H1 (cell line): ENCODE data around the gene ROR1.

Experiments used
- POLR2A ChIP-seq, 2 experiments: IDR thresholded peaks; 1 replicate in 1 of 2; 2 replicates in 1 of 2; pipeline ENCODE4 v1.6.1; 2011; ENCODE audit warnings: low read depth in 2 of 2, low read length in 2 of 2, mild to moderate bottlenecking in 2 of 2; ENCODE audit errors: control extremely low read depth in 1 of 2
- ZNF274 ChIP-seq: IDR thresholded peaks from 2 replicates; pipeline ENCODE4 v1.7.0; 2012; ENCODE audit warnings: low read length, borderline replicate concordance; ENCODE audit errors: extremely low read depth

- no peak for TF ChIP-seq ZNF274
- TF ChIP-seq POLR2A (IDR thresholded peaks at IDR 0.05; ENCODE audit: control extremely low read depth in 1 of 2, low read depth in 2 of 2, low read length in 2 of 2) = no peak
Measured at GRCh38 chr1:64166629-64167028, 392.8 kb downstream of the ROR1 start.
